Thyroid gland (tissue), 4 donors: Measurements from ENCODE around the gene GABPB2. TPM values are rescaled to one million over a fixed set of nuclear protein-coding genes. Genes with fewer than 3 reads are reported as not detected.

ENCODE experiments used
- DNase-seq, 2 donors: peaks; one replicate each; pipeline ENCODE4 v3.0.0-alpha.2; 2019
- H3K27ac ChIP-seq, 3 donors: fragments of 200-600 bp; sonication (generic); 1 replicate in 2 of 3; 2 replicates in 1 of 3; pipeline ENCODE4 v1.5.1; 2016 to 2019; ENCODE audit warnings: mild to moderate bottlenecking in 1 of 3, moderate library complexity in 1 of 3
- H3K27me3 ChIP-seq: fragments of 200-600 bp; sonication (generic); one replicate; pipeline ENCODE4 v1.5.1; 2019
- H3K36me3 ChIP-seq, 2 donors: fragments of 200-600 bp; sonication (generic); one replicate each; pipeline ENCODE4 v1.5.1; 2016 to 2019
- H3K4me1 ChIP-seq, 2 donors: fragments of 200-600 bp; sonication (generic); one replicate each; pipeline ENCODE4 v1.5.1; 2017 to 2019
- H3K4me3 ChIP-seq, 3 donors: fragments of 200-600 bp; sonication (generic); replicated peaks in 1 of 3; 1 replicate in 2 of 3; 2 replicates in 1 of 3; pipeline ENCODE4 v1.5.1; 2016; ENCODE audit warnings: mild to moderate bottlenecking in 1 of 3
- H3K9me3 ChIP-seq: fragments of 200-600 bp; sonication (generic); one replicate; pipeline ENCODE4 v1.5.1; 2017
- CTCF ChIP-seq, 6 experiments: fragments of 200-600 bp in 3 of 6; fragments of 450-650 bp in 3 of 6; sonication (generic) in 3 of 6; IDR thresholded peaks; one replicate each; pipeline ENCODE4 v1.5.1; 2016 to 2019; ENCODE audit warnings: antibody characterized with exemption in 6 of 6, mild to moderate bottlenecking in 2 of 6, inconsistent platforms in 1 of 6, moderate library complexity in 1 of 6
- POLR2A ChIP-seq, 2 donors: fragments of 450-650 bp; IDR thresholded peaks; one replicate each; pipeline ENCODE4 v1.6.1; 2017; ENCODE audit warnings: antibody characterized with exemption in 2 of 2, mild to moderate bottlenecking in 2 of 2, moderate library complexity in 1 of 2
- WGBS, 2 donors: methylation state at CpG; one replicate each; pipeline ENCODE4 v1.1.5; 2017; 5-methylcytosine and 5-hydroxymethylcytosine counted together
- intact Hi-C: fragments of 100-400 bp; cut with DNase I; formaldehyde crosslinking; loops from one replicate; pipeline ENCODE4 v1.15.1; 2023
- total RNA-seq, 4 donors: library from RNA; depleted of rRNA; stranded (reverse); fragments of >200 nt; gene quantifications; one replicate each; pipeline ENCODE4 v1.2.3, GENCODE V29; 2016

The GABPB2 gene
- total RNA-seq = 10 to 100 TPM; 14.9 to 22.2 (median 18.3) TPM

GRCh38 chr1:151070474-151071276 is at the start of gene GABPB2:
GABPB2 (plus strand) TSS chr1:151070761; CDS start chr1:151088190, 17,429 bp downstream.
- intact Hi-C loops = no loop called here
- H3K27ac ChIP-seq = peak within 1 kb of the TSS; percentile 95 to 99 (median 98)
- no peaks in the 10 kb centered on the region for H3K27me3 ChIP-seq
- no peaks in the 10 kb centered on the region for H3K9me3 ChIP-seq
- DNase-seq = peak; percentile 91 to 92
- TF ChIP-seq CTCF (IDR thresholded peaks at IDR 0.05) = peak; percentile 69 to 90 (median 85)
- TF ChIP-seq POLR2A (IDR thresholded peaks at IDR 0.05) = peak in 1 of 2 donors; percentile 40
- peak within 1 kb of the TSS; percentile 38 to 51 (median 43) for H3K4me3 ChIP-seq
- no peaks in the 10 kb centered on the region for H3K36me3 ChIP-seq
- peaks cover 7 to 8% of the 10 kb centered on the region in 2 donors for H3K4me1 ChIP-seq
- 0 to 1% methylated on average over 42 to 44 of the region's 50 CpGs for WGBS, 2 donors

GRCh38 chr1:151024540-151025146 is 45.9 kb upstream of the GABPB2 start:
- TF ChIP-seq CTCF (IDR thresholded peaks at IDR 0.05) (peak in 5 of 6 experiments; percentile 59 to 74 (median 67)), POLR2A (IDR thresholded peaks at IDR 0.05) (no peak)
- peaks cover 28 to 38% of the 10 kb centered on the region in 2 donors for H3K36me3 ChIP-seq
- no peaks in the 10 kb centered on the region for H3K27me3 ChIP-seq
- H3K27ac ChIP-seq = peak overlapping the region; percentile 3 to 80 (median 20)
- DNase-seq = peak; percentile 81 to 84
- peaks cover 10 to 29% of the 10 kb centered on the region in 2 donors for H3K4me1 ChIP-seq
- WGBS, 2 donors = 27 to 42% methylated on average over 5 to 6 of the region's 6 CpGs
- intact Hi-C loops = loop anchor here (10.0 kb wide), 1 partner anchor 130 kb away; the partner anchor contains the start of gene TNFAIP8L2
- no peaks in the 10 kb centered on the region for H3K9me3 ChIP-seq
- H3K4me3 ChIP-seq = no peak overlapping the region

- no peaks in the 10 kb centered on the region for H3K9me3 ChIP-seq
- H3K4me1 ChIP-seq = peaks cover 10 to 39% of the 10 kb centered on the region in 2 donors
- H3K27ac ChIP-seq = no peak overlapping the region
- peaks cover 36 to 50% of the 10 kb centered on the region in 2 donors for H3K36me3 ChIP-seq
- no peak for TF ChIP-seq CTCF (IDR thresholded peaks at IDR 0.05)
- TF ChIP-seq POLR2A (IDR thresholded peaks at IDR 0.05) = no peak
- H3K27me3 ChIP-seq = no peaks in the 10 kb centered on the region
- intact Hi-C loops = loop anchor here (10.0 kb wide), 1 partner anchor 128 kb away; the partner anchor contains the start of gene TNFAIP8L2
- DNase-seq = no peak
- no peak overlapping the region for H3K4me3 ChIP-seq
Observed at GRCh38 chr1:151026460-151026859, 44.1 kb upstream of the GABPB2 start.

- H3K36me3 ChIP-seq = peaks cover 40 to 57% of the 10 kb centered on the region in 2 donors
- no peak overlapping the region for H3K27ac ChIP-seq
- 94 to 98% methylated on average over 8 of the region's 8 CpGs for WGBS, 2 donors
- no peak overlapping the region for H3K4me3 ChIP-seq
- H3K9me3 ChIP-seq = no peaks in the 10 kb centered on the region
- no peaks in the 10 kb centered on the region for H3K27me3 ChIP-seq
- H3K4me1 ChIP-seq = peaks cover 5 to 15% of the 10 kb centered on the region in 2 donors
- no peak for TF ChIP-seq CTCF (IDR thresholded peaks at IDR 0.05)
- TF ChIP-seq POLR2A (IDR thresholded peaks at IDR 0.05) = no peak
- intact Hi-C loops = no loop called here
- DNase-seq = no peak
Observed at GRCh38 chr1:151032164-151032563, 38.4 kb upstream of the GABPB2 start.
